Mesendoderm (in vitro differentiated cells): ENCODE measurements around the gene GGTLC1.
"Not testable (repeated sequence)": the region's sequence is repeated elsewhere in the genome, so short reads cannot be mapped to it uniquely, and the experiment has no call there.

ENCODE experiments used
- DNase-seq: peaks from one replicate; pipeline ENCODE4 v3.0.0; 2013
- H2AK5ac ChIP-seq: 2 replicates; pipeline ENCODE4 v1.6.1; 2013; ENCODE audit warnings: low read length, inconsistent platforms
- H2BK120ac ChIP-seq: 2 replicates; pipeline ENCODE4 v1.6.1; 2013; ENCODE audit warnings: low read depth, mild to moderate bottlenecking, low read length, moderate library complexity, mixed read lengths
- H2BK15ac ChIP-seq: replicated peaks from 2 replicates; pipeline ENCODE4 v1.6.1; 2013; ENCODE audit warnings: low read depth, mild to moderate bottlenecking, moderate library complexity
- H2BK5ac ChIP-seq: 2 replicates; pipeline ENCODE4 v1.6.1; 2013; ENCODE audit warnings: low read length, inconsistent platforms
- H3K18ac ChIP-seq: 2 replicates; pipeline ENCODE4 v1.6.1; 2013; ENCODE audit warnings: mild to moderate bottlenecking, low read length, mixed read lengths
- H3K23ac ChIP-seq: one replicate; pipeline ENCODE4 v1.6.1; 2013; ENCODE audit warnings: low read length
- H3K27ac ChIP-seq: 2 replicates; pipeline ENCODE4 v1.5.1; 2013; ENCODE audit warnings: low read depth, mild to moderate bottlenecking, inconsistent platforms, low read length, moderate library complexity
- H3K27me3 ChIP-seq: 2 replicates; pipeline ENCODE4 v1.6.1; 2013; ENCODE audit warnings: low read length, control low read depth, mild to moderate bottlenecking, inconsistent platforms; ENCODE audit not compliant: insufficient read depth, poor library complexity
- H3K36me3 ChIP-seq: 2 replicates; pipeline ENCODE4 v1.6.1; 2013; ENCODE audit warnings: low read length, inconsistent platforms; ENCODE audit not compliant: control insufficient read depth, insufficient read depth
- H3K4ac ChIP-seq: one replicate; pipeline ENCODE4 v1.6.1; 2013; ENCODE audit warnings: low read depth, mild to moderate bottlenecking, low read length, moderate library complexity
- H3K4me1 ChIP-seq: 2 replicates; pipeline ENCODE4 v1.6.1; 2013; ENCODE audit warnings: low read depth, low read length, inconsistent platforms; ENCODE audit not compliant: control insufficient read depth
- H3K4me2 ChIP-seq: 2 replicates; pipeline ENCODE4 v1.6.1; 2013; ENCODE audit warnings: low read length
- H3K4me3 ChIP-seq: 2 replicates; pipeline ENCODE4 v1.5.1; 2013; ENCODE audit warnings: mild to moderate bottlenecking, low read length
- H3K56ac ChIP-seq: one replicate; pipeline ENCODE4 v1.6.1; 2013; ENCODE audit warnings: low read length
- H3K79me1 ChIP-seq: 2 replicates; pipeline ENCODE4 v1.6.1; 2013; ENCODE audit warnings: low read length, inconsistent platforms
- H3K79me2 ChIP-seq: 2 replicates; pipeline ENCODE4 v1.6.1; 2013; ENCODE audit warnings: mild to moderate bottlenecking, low read length; ENCODE audit not compliant: control insufficient read depth, insufficient read depth
- H3K9ac ChIP-seq: 2 replicates; pipeline ENCODE4 v1.6.1; 2013; ENCODE audit warnings: low read length, inconsistent platforms
- H4K5ac ChIP-seq: one replicate; pipeline ENCODE4 v1.6.1; 2013; ENCODE audit warnings: low read length
- H4K8ac ChIP-seq: one replicate; pipeline ENCODE4 v1.6.1; 2013; ENCODE audit warnings: low read depth, mild to moderate bottlenecking, control low read depth, low read length, moderate library complexity
- WGBS: extraction: QIAGEN DNeasy Blood & Tissue Kit; methylation state at CpG from one replicate; pipeline ENCODE4 v1.1.7; 2013; ENCODE audit warnings: low lambda C conversion rate, missing lambda C conversion rate; ENCODE audit not compliant: insufficient coverage; ENCODE audit errors: extremely low coverage; 5-methylcytosine and 5-hydroxymethylcytosine counted together

Gene GGTLC1

GRCh38 chr20:23985066-23985789, 3.4 kb downstream of the GGTLC1 start:
- H3K4me2 ChIP-seq, H3K23ac ChIP-seq, H3K56ac ChIP-seq, H3K4me3 ChIP-seq, H3K9ac ChIP-seq, H3K36me3 ChIP-seq, H3K27me3 ChIP-seq, H4K8ac ChIP-seq, H2BK15ac ChIP-seq, H2AK5ac ChIP-seq, H3K27ac ChIP-seq, H3K79me1 ChIP-seq, H2BK5ac ChIP-seq, DNase-seq, H2BK120ac ChIP-seq, H3K79me2 ChIP-seq, H4K5ac ChIP-seq, H3K4me1 ChIP-seq, H3K4ac ChIP-seq, H3K18ac ChIP-seq: not testable (repeated sequence)
- no CpG with 5 or more reads among the region's 15 CpGs for WGBS

GRCh38 chr20:23984476-23985023, 4.0 kb downstream of the GGTLC1 start:
- not testable (repeated sequence) for H3K23ac ChIP-seq, H4K5ac ChIP-seq, H3K36me3 ChIP-seq, H2BK15ac ChIP-seq, H3K27ac ChIP-seq, H3K4me2 ChIP-seq, H2BK120ac ChIP-seq, H3K4ac ChIP-seq, H3K9ac ChIP-seq, H3K18ac ChIP-seq, H3K27me3 ChIP-seq, H3K79me2 ChIP-seq, H4K8ac ChIP-seq, H2BK5ac ChIP-seq, H3K4me3 ChIP-seq, H3K79me1 ChIP-seq, H2AK5ac ChIP-seq, DNase-seq, H3K4me1 ChIP-seq, H3K56ac ChIP-seq
- no CpG with 5 or more reads among the region's 12 CpGs for WGBS

GRCh38 chr20:23982112-23983018, 6.2 kb downstream of the GGTLC1 start:
- not testable (repeated sequence) for H3K4ac ChIP-seq, H3K9ac ChIP-seq, H3K79me1 ChIP-seq, H3K27me3 ChIP-seq, H2BK5ac ChIP-seq, H3K4me2 ChIP-seq, H2BK15ac ChIP-seq, H3K79me2 ChIP-seq, H3K23ac ChIP-seq, H3K36me3 ChIP-seq, H3K4me3 ChIP-seq, H3K56ac ChIP-seq, H3K27ac ChIP-seq, H4K5ac ChIP-seq, H2AK5ac ChIP-seq, H2BK120ac ChIP-seq, H3K18ac ChIP-seq, H3K4me1 ChIP-seq, H4K8ac ChIP-seq
- DNase-seq: peak; percentile 57
- WGBS: no CpG with 5 or more reads among the region's 11 CpGs

GRCh38 chr20:23981526-23981925, 7.1 kb downstream of the GGTLC1 start:
- not testable (repeated sequence) for H3K4me3 ChIP-seq, H4K8ac ChIP-seq, H3K4me1 ChIP-seq, H3K4ac ChIP-seq, H2AK5ac ChIP-seq, H3K79me1 ChIP-seq, H2BK5ac ChIP-seq, DNase-seq, H4K5ac ChIP-seq, H3K36me3 ChIP-seq, H2BK120ac ChIP-seq, H3K18ac ChIP-seq, H3K27ac ChIP-seq, H3K56ac ChIP-seq, H3K27me3 ChIP-seq, H3K9ac ChIP-seq, H3K4me2 ChIP-seq, H3K79me2 ChIP-seq, H3K23ac ChIP-seq, H2BK15ac ChIP-seq
- WGBS: no CpG with 5 or more reads among the region's 5 CpGs

- not testable (repeated sequence) for H3K27me3 ChIP-seq, H2BK15ac ChIP-seq, H4K5ac ChIP-seq, H3K27ac ChIP-seq, H3K4me3 ChIP-seq, H3K18ac ChIP-seq, H2AK5ac ChIP-seq, H3K79me2 ChIP-seq, H3K4me2 ChIP-seq, H3K23ac ChIP-seq, H3K4ac ChIP-seq, H3K9ac ChIP-seq, H4K8ac ChIP-seq, H3K36me3 ChIP-seq, H2BK5ac ChIP-seq, H3K79me1 ChIP-seq, H3K4me1 ChIP-seq, H3K56ac ChIP-seq, H2BK120ac ChIP-seq, DNase-seq
- WGBS: no CpG with 5 or more reads among the region's 11 CpGs
Observed at GRCh38 chr20:23981014-23981413, 7.6 kb downstream of the GGTLC1 start.
